Thyroid gland (tissue), 4 donors: Measurements from ENCODE around the gene KRT13.

ENCODE experiments used
- POLR2A ChIP-seq, 2 donors: fragments of 450-650 bp; IDR thresholded peaks; one replicate each; pipeline ENCODE4 v1.6.1; 2017; ENCODE audit warnings: antibody characterized with exemption in 2 of 2, mild to moderate bottlenecking in 2 of 2, moderate library complexity in 1 of 2
- TF ChIP-seq, protein P1 (sequence below), 6 experiments: fragments of 200-600 bp in 3 of 6; fragments of 450-650 bp in 3 of 6; sonication (generic) in 3 of 6; IDR thresholded peaks; one replicate each; pipeline ENCODE4 v1.5.1; 2016 to 2019; ENCODE audit warnings: antibody characterized with exemption in 6 of 6, mild to moderate bottlenecking in 2 of 6, inconsistent platforms in 1 of 6, moderate library complexity in 1 of 6

DNA sequence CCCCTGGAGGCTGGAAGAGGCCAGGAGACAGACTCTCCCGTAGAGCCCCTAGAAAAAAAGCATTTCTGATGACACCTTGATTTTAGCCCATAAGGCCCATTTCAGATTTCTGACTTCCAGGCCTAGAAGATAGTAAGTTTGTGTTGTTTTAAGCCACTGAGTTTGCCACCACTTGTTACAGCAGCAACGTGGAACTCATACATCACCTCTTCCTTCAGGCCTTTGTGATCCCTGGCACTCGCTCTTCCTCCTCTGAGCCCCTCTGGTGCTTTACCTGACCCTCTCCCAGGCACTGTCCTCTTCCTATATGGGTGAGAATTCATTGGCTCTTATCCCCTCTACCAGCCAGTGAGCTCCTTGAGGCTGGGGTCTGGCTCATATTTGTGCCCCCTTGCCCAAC, 41.4 kb upstream of the KRT13 start:
- TF ChIP-seq, protein P1, sequence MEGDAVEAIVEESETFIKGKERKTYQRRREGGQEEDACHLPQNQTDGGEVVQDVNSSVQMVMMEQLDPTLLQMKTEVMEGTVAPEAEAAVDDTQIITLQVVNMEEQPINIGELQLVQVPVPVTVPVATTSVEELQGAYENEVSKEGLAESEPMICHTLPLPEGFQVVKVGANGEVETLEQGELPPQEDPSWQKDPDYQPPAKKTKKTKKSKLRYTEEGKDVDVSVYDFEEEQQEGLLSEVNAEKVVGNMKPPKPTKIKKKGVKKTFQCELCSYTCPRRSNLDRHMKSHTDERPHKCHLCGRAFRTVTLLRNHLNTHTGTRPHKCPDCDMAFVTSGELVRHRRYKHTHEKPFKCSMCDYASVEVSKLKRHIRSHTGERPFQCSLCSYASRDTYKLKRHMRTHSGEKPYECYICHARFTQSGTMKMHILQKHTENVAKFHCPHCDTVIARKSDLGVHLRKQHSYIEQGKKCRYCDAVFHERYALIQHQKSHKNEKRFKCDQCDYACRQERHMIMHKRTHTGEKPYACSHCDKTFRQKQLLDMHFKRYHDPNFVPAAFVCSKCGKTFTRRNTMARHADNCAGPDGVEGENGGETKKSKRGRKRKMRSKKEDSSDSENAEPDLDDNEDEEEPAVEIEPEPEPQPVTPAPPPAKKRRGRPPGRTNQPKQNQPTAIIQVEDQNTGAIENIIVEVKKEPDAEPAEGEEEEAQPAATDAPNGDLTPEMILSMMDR (IDR thresholded peaks at IDR 0.05): no peak
- no peak for TF ChIP-seq POLR2A (IDR thresholded peaks at IDR 0.05)
